HG03457 (cell line): ENCODE measurements around the gene AATK.
"Not testable (repeated sequence)": the region's sequence is repeated elsewhere in the genome, so short reads cannot be mapped to it uniquely, and the experiment has no call there.

Source experiments
- ATAC-seq: cut with Tn5 transposase; IDR thresholded peaks from one replicate; pipeline ENCODE4 v1.9.1; 2021; ENCODE audit warnings: moderate number of reproducible peaks; ENCODE audit not compliant: unreplicated experiment

AATK gene

DNA sequence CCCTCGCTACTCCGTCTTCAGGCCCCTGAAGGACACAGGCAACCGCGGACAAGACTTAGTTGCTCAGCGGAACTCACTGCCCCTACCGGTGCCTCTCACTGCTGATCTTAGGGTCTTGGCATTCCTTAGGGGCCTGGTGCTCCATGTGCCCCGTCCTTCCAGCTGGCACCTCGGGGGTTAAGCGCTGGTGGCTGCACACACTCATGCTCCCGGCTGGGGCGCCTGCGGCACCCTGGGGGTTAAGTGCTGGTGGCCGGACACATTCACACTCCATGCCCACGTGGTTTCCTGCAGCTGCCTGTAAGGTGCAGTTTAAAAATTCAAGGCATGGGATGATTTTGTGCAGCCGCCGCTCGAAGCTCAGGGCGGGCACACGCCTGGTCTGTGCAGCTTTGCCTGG, 86.0 kb downstream of the AATK start:
- ATAC-seq: no peak

DNA sequence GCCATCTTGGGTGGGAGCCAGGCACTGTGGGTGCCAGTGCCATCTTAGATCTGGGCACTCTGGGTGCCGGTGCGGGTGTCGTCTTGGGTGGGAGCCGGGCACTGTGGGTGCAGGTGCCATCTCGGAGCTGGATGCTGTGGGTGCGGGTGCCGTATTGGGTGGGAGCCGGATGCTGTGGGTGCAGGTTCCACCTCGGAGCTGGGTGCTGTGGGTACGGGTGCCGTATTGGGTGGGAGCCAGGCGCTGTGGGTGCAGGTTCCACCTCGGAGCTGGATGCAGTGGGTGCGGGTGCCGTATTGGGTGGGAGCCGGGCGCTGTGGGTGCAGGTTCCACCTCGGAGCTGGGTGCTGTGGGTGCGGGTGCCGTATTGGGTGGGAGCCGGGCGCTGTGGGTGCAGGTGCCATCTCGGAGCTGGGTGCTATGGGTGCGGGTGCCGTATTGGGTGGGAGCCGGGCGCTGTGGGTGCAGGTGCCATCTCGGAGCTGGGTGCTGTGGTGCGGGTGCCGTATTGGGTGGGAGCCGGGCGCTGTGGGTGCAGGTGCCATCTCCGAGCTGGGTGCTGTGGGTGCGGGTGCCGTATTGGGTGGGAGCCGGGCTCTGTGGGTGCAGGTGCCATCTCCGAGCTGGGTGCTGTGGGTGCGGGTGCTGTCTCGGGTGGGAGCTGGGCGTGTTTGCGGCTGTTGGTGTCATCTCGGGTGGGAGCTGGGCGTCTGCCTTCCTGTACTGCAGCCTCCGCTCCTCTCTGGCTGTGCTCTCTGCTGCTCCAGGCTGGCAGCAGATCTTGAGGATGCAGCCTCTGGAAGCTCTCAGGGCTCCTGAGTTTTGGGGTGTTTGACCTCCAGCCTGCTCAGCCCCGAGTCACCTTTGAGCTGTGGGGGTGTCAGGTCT, 87.8 kb downstream of the AATK start:
- ATAC-seq: not testable (repeated sequence)

DNA sequence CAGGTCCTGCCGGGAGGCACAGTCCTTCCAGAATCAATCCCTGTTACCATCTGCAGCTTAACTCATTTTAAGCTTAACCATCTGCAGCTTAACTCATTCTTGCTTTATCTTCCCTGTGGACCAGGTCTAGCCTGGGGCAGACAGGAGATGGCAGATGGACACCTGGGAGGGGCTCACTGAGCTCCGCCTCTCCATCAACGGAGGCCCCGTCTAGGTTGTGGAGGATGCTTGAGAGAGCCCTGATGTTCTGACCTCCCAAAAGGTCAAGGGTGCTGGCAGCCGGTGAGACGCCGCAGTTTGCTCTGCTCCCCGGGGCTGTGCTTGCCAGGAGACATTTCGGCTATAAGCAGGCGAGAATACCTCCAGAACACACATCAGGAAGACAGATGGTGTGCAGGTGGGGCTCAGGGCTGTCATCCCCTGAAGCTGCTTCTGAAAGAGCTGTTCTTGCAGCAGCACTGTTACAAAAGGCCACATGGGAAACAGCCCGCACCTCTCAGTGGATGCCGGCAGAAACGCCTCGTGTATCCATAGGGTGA, 89.8 kb downstream of the AATK start:
- no peak for ATAC-seq

DNA sequence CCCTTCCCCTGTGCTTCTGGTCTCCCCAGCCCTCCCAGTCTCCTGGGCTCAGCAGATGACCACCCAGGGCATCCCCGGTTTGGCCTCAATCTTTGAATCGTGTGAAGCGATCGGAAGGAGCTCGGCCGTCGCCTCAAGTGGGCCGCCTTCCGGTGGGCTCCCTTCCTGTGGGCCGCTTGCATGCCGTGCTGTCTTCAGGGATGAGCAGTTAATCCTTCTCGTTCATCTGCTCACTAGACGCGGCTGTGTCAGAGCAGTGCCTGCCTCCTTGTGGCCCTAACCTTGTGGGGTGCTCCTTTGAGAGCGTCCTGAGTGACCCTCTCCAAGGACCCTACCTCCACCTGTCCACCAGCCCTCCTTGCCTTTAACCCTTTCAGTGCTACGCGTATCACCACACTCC, 90.7 kb downstream of the AATK start:
- no peak for ATAC-seq

DNA sequence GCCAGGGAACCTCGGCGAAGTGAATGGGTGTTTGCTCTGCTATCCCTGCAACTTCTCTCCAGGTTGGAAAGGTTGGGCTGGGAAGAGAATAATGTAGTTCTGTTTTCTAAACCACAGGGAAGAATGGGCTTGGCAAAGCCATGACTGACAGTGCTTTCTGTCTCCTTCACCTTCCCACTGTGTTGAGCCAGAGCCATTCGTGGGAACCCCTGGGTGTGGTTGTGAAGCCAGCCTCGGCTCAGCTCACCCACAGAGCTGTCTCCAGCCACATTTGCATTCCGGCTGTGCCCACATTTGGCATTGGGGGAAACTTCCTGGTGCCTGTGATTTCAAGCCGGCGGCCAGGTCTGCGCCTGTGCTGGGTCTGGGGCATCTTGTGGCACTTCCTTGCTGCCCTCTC, 91.1 kb downstream of the AATK start:
- ATAC-seq: no peak

DNA sequence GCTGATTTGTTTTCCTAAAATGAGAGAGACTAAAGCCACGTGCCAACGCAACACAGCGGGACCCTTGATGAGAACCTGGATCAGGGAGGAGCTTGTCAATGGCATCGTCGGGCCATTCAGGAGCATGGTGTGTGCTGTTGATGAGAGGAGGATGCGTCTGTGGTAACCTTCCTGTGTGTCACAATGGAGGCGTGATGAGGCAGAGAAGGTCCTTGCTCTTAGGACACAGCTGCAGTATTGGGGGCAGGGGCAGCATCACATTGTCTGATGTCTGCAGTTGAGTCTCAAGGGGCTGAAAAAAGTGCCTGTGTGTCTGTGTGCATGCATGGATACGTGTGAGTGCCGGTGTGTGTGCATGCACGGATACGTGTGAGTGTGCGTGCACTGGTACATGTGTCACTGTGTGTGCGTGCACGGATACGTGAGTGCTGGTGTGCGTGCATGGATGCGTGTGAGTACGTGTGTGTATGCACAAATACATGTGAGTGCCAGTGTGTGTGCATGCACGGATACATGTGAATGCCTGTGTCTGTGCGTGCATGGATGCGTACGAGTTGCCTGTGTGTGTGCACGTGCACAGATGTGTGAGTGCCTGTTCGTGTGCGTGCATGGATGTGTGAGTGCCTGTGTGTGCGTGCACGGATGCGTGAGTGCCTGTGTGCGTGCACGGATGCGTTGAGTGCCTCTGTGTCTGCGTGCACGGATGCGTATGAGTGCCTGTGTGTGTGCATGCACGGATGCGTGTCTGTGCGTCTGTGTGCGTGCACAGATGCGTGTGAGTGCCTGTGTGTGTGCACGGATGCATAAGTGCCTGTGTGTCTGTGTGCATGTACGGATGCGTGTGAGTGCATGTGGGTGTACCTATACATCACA, 91.8 kb downstream of the AATK start:
- no peak for ATAC-seq

DNA sequence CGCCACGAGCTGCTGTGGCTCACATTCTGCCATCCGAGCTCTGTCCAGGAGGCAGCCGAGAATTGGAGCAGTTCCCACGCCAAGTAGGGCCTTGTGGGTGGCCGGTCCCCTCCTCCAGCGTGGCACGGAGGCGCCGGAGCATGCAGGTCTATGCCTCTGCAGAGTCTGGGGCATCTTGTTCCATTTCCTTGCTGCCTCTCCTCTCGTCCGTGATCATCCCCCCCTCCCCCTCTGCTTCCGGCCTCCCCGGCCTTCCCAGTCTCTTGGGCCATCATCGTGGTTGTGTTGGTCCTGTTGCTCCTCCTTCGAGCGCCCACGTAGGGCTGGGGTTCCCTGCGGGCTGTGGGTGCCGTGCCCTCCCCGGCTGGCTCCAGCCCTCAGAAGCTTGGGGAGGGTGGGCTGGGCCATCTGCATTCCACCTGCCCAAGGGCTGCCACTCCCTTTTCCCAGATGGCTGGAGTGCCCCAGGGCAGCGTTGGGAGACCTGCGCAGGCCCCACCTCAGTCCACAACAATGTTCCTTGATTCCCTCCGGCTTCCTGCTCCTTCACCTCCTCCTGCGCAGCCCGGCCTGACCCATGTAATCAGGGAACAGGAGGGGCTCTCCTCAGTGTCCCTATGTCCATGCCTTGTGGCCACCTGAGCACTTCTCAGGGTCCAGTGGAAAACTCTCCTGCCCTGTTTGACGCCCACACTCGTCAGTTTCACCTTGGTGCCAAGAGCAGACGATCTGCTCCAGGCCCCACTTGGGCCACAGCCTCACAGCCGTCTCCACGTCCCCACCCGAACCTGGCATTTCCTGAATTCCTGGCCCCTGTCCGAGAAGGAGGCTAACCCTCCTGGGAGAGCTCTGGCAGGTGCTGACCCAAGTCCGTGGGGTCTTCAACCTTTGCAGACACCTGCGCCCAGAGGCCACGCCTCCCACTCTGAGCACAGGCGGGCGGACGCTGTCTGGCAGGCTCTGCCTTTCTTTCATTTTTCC, 94.0 kb downstream of the AATK start:
- no peak for ATAC-seq

DNA sequence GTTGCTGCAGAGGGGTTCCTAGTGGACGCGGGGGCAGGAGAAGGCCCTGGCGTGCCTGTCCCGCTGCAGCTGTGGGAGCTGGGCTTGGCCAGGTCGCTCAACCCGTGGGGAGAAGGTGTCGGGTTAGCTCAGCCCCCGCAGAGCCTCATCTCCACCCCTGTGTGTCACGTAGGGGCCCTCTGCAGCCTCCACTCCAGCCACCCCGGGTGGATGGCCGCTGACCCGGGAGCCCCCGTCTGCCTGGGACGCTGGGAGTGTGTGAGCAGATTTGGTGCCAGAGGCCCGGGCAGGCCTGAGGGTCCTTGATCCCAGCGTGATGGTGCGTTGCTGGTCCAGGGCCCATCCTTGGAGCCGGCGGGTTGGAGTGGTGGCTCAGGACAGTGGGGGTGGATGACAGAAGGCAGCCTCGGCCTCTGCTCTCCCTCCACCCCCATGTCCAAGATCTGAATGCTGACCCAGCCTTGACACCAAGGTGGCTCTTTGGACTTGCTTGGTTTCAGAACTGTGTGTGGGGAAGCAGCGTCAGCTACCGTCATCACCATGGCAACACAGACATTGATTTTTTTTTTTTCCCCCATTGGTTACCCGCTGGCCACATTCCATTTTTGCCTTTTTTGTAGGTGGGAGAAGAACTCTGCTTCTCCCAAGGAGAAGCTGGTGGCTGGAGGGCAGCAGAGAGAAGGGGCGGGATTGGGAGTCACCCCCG, 95.3 kb downstream of the AATK start:
- no peak for ATAC-seq

DNA sequence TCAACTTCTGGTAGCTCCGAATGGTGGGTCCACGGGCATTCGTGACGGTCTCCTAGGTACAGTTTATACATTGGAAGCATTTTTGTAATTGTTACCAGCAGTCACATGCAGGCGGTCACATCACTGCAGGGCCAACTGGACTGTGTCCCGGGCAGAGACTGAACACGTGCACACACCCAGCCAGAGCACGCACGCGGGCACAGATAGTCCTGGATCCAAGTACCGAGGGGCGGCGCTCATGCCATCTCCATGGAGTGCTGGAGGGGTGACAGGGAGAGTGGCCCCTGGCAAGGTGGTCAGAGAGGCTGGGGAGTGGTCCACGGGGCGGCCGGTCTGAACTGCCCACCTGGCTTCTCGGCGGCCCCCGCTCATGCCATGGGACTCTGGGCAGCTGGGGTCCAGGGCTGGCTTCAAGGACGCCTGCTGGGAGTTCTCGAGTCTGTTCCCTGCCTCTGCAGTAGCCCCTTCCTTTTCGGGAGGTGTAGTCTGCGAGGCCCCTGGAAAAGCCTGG, 96.8 kb downstream of the AATK start:
- no peak for ATAC-seq

DNA sequence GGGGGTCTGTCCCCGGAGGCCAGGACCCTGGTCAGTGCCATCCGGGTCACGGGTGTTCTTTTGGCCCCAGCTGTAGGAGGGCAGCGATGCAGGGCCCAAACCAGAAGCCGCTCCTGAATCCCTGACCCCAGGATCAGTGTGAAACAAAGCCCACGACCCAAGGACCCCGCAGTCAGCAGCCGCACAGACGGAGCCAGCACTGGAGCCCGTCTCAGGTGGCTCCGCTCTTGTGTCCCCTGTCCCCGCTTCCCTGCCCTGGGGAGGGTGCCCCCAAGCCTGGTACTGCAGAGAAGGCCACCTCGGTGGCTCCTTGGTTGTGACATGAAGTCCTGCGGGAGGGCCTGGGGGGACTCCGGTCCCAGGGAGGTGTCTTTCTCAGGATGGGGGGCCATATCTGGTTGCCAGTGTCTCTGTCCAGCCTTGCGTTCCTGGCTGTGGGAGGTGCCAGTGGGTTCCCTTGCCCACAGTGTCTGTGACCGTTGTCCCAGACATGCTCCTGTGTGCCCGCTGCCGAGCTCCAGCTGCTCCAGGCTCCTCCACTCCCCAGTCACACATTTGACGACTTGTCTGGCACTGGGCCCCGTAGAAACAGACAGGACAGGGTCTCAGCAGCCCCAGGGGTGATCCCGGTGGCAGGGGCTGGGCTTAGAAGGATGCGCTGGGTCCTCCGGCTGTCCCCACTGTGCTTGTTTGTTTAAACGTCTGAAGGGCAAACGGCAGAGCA, 97.4 kb downstream of the AATK start:
- ATAC-seq: no peak

DNA sequence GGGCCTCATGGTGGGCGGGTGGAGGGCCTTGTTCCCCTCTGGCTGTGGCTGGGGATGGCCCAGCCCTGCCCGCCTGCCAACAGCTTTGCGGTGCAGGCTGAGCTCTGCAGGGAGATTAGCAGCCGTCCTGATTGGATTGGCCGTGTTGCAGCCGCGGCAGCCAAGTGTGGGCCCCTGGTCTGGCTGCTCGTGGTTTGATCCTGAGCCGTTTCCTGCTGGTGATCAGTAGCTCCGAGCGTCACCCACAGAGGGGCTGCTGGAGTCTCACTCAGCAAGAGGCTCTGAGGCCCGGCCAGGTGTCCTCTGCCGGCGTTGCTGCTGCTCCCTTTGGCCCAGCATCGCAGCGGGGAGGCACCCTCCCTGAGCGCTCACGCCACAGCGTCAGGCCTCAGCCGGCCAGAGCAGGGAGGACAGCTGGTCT, 98.6 kb downstream of the AATK start:
- ATAC-seq: no peak
